Neural cell (in vitro differentiated cells): Measurements from ENCODE around the gene PASD1. TPM values are rescaled to one million over a fixed set of nuclear protein-coding genes. Genes with fewer than 3 reads are reported as not detected.

ENCODE experiments used
- H2AFZ ChIP-seq: fragments of 200-600, 300-800 bp; sonication (generic), shearing (Covaris generic); 2 replicates; pipeline ENCODE4 v1.6.0; 2014; ENCODE audit warnings: low read depth, mild to moderate bottlenecking, antibody characterized with exemption, low read length, moderate library complexity
- H3F3A ChIP-seq: fragments of 200-600 bp; shearing (Covaris generic); 2 replicates; pipeline ENCODE4 v1.6.1; 2016; ENCODE audit warnings: mild to moderate bottlenecking, moderate library complexity, mixed read lengths, antibody characterized with exemption, low read length; ENCODE audit not compliant: insufficient read depth, poor library complexity, severe bottlenecking
- H3K27ac ChIP-seq: fragments of 200-600, 300-800 bp; sonication (generic), shearing (Covaris generic); 2 replicates; pipeline ENCODE4 v1.5.1; 2014; ENCODE audit warnings: mild to moderate bottlenecking, low read length, moderate library complexity
- H3K27me3 ChIP-seq: fragments of 300-800, 200-600 bp; sonication (generic), shearing (Covaris generic); 2 replicates; pipeline ENCODE4 v1.6.0; 2014; ENCODE audit warnings: mild to moderate bottlenecking, low read depth, low read length, moderate library complexity; ENCODE audit not compliant: insufficient read depth
- H3K36me3 ChIP-seq: fragments of 300-800, 200-600 bp; sonication (generic), shearing (Covaris generic); 2 replicates; pipeline ENCODE4 v1.5.1; 2014; ENCODE audit warnings: mild to moderate bottlenecking, antibody characterized with exemption, low read length, moderate library complexity; ENCODE audit not compliant: insufficient read depth
- H3K4me2 ChIP-seq: fragments of 300-800, 200-600 bp; sonication (generic), shearing (Covaris generic); 2 replicates; pipeline ENCODE4 v1.6.0; 2014; ENCODE audit warnings: mild to moderate bottlenecking, low read length
- H3K4me3 ChIP-seq: fragments of 300-800, 200-600 bp; sonication (generic), shearing (Covaris generic); 2 replicates; pipeline ENCODE4 v1.5.1; 2014; ENCODE audit warnings: mild to moderate bottlenecking, low read length, moderate library complexity
- H3K79me2 ChIP-seq: fragments of 200-600 bp; shearing (Covaris generic); replicated peaks from 2 replicates; pipeline ENCODE4 v1.6.0; 2014; ENCODE audit warnings: mild to moderate bottlenecking, low read length, moderate library complexity; ENCODE audit not compliant: insufficient read depth
- H3K9ac ChIP-seq: fragments of 300-800, 200-600 bp; sonication (generic), shearing (Covaris generic); 2 replicates; pipeline ENCODE4 v1.6.1; 2016; ENCODE audit warnings: mild to moderate bottlenecking, low read length, mixed read lengths
- H3K9me2 ChIP-seq: fragments of 200-600 bp; shearing (Covaris generic); 2 replicates; pipeline ENCODE4 v1.6.1; 2016; ENCODE audit warnings: mild to moderate bottlenecking, low read length, mixed read lengths; ENCODE audit not compliant: insufficient read depth
- H3K9me3 ChIP-seq: fragments of 200-600, 300-800 bp; sonication (generic), shearing (Covaris generic); 2 replicates; pipeline ENCODE4 v1.6.1; 2016; ENCODE audit warnings: mild to moderate bottlenecking, mixed run types, low read length, moderate library complexity, mixed read lengths
- H4K20me1 ChIP-seq: fragments of 200-600 bp; shearing (Covaris generic); 2 replicates; pipeline ENCODE4 v1.6.1; 2016; ENCODE audit warnings: mild to moderate bottlenecking, mixed run types; ENCODE audit not compliant: insufficient read depth
- CTCF ChIP-seq: fragments of 450-650 bp; IDR thresholded peaks from 2 replicates; pipeline ENCODE4 v1.5.1; 2014; ENCODE audit warnings: antibody characterized with exemption, mild to moderate bottlenecking, moderate library complexity; ENCODE audit not compliant: poor library complexity, severe bottlenecking
- EP300 ChIP-seq: fragments of 450-650 bp; conservative IDR thresholded peaks from 2 replicates; pipeline ENCODE4 v1.6.1; 2014; ENCODE audit warnings: antibody characterized with exemption, mild to moderate bottlenecking, moderate library complexity; ENCODE audit not compliant: poor library complexity, severe bottlenecking
- EZH2 ChIP-seq: fragments of 200-600, 300-800 bp; shearing (Covaris generic), sonication (generic); IDR thresholded peaks from 2 replicates; pipeline ENCODE4 v1.6.1; 2014; ENCODE audit warnings: antibody characterized with exemption, low read length, borderline replicate concordance, mild to moderate bottlenecking; ENCODE audit not compliant: insufficient read depth, poor library complexity, severe bottlenecking
- MXI1 ChIP-seq: fragments of 450-650 bp; conservative IDR thresholded peaks from 2 replicates; pipeline ENCODE4 v1.6.1; 2014; ENCODE audit warnings: antibody characterized with exemption, mild to moderate bottlenecking; ENCODE audit not compliant: poor library complexity, severe bottlenecking
- POLR2AphosphoS5 ChIP-seq: IDR thresholded peaks from 2 replicates; pipeline ENCODE4 v1.6.1; 2012
- RAD21 ChIP-seq: fragments of 450-650 bp; conservative IDR thresholded peaks from 2 replicates; pipeline ENCODE4 v1.6.1; 2014; ENCODE audit warnings: antibody characterized with exemption, mild to moderate bottlenecking, moderate library complexity
- SMC3 ChIP-seq: fragments of 450-650 bp; conservative IDR thresholded peaks from 2 replicates; pipeline ENCODE4 v1.6.1; 2014; ENCODE audit warnings: antibody characterized with exemption, mild to moderate bottlenecking, moderate library complexity; ENCODE audit not compliant: poor library complexity
- TAF1 ChIP-seq: IDR thresholded peaks from 2 replicates; pipeline ENCODE4 v1.6.1; 2012; ENCODE audit warnings: low read depth
- polyA plus RNA-seq: library from polyadenylated mRNA; depleted of rRNA; stranded (reverse); fragments of >200 nt; gene quantifications from 2 replicates; pipeline ENCODE4 v1.2.3, GENCODE V29; 2014
- TF ChIP-seq, protein P1 (sequence below): IDR thresholded peaks from 2 replicates; pipeline ENCODE4 v1.6.1; 2012; ENCODE audit warnings: borderline replicate concordance

The PASD1 gene
- polyA plus RNA-seq, 1 donor from 2014 or later, result not detected

GRCh38 chrX:151675121-151675746 is 111.8 kb downstream of the PASD1 start:
- no peak overlapping the region for H2AFZ ChIP-seq
- no peak overlapping the region for H3K4me3 ChIP-seq
- H3K27ac ChIP-seq, result no peak overlapping the region
- TF ChIP-seq POLR2AphosphoS5 (no peak), EZH2 (no peak), RAD21 (no peak), MXI1 (no peak), EP300 (no peak), TAF1 (no peak), SMC3 (no peak), CTCF (no peak)
- TF ChIP-seq, protein P1, sequence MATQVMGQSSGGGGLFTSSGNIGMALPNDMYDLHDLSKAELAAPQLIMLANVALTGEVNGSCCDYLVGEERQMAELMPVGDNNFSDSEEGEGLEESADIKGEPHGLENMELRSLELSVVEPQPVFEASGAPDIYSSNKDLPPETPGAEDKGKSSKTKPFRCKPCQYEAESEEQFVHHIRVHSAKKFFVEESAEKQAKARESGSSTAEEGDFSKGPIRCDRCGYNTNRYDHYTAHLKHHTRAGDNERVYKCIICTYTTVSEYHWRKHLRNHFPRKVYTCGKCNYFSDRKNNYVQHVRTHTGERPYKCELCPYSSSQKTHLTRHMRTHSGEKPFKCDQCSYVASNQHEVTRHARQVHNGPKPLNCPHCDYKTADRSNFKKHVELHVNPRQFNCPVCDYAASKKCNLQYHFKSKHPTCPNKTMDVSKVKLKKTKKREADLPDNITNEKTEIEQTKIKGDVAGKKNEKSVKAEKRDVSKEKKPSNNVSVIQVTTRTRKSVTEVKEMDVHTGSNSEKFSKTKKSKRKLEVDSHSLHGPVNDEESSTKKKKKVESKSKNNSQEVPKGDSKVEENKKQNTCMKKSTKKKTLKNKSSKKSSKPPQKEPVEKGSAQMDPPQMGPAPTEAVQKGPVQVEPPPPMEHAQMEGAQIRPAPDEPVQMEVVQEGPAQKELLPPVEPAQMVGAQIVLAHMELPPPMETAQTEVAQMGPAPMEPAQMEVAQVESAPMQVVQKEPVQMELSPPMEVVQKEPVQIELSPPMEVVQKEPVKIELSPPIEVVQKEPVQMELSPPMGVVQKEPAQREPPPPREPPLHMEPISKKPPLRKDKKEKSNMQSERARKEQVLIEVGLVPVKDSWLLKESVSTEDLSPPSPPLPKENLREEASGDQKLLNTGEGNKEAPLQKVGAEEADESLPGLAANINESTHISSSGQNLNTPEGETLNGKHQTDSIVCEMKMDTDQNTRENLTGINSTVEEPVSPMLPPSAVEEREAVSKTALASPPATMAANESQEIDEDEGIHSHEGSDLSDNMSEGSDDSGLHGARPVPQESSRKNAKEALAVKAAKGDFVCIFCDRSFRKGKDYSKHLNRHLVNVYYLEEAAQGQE, result no peak
- no peaks in the 10 kb centered on the region for H4K20me1 ChIP-seq
- no peaks in the 10 kb centered on the region for H3K79me2 ChIP-seq
- no peak overlapping the region for H3K9ac ChIP-seq
- no peaks in the 10 kb centered on the region for H3F3A ChIP-seq
- H3K27me3 ChIP-seq, result no peaks in the 10 kb centered on the region
- H3K36me3 ChIP-seq, result no peaks in the 10 kb centered on the region
- H3K9me3 ChIP-seq, result no peaks in the 10 kb centered on the region
- H3K4me2 ChIP-seq, result no peak overlapping the region
- H3K9me2 ChIP-seq, result no peaks in the 10 kb centered on the region

- no peak overlapping the region for H3K4me2 ChIP-seq
- H2AFZ ChIP-seq, result no peak overlapping the region
- no peaks in the 10 kb centered on the region for H3K9me3 ChIP-seq
- no peaks in the 10 kb centered on the region for H4K20me1 ChIP-seq
- H3K9me2 ChIP-seq, result no peaks in the 10 kb centered on the region
- H3K27me3 ChIP-seq, result no peaks in the 10 kb centered on the region
- no peak overlapping the region for H3K4me3 ChIP-seq
- no peaks in the 10 kb centered on the region for H3K36me3 ChIP-seq
- H3F3A ChIP-seq, result no peaks in the 10 kb centered on the region
- H3K79me2 ChIP-seq, result no peaks in the 10 kb centered on the region
- no peak overlapping the region for H3K9ac ChIP-seq
- TF ChIP-seq POLR2AphosphoS5, result no peak
- TF ChIP-seq CTCF, result no peak
- H3K27ac ChIP-seq, result no peak overlapping the region
Measured at GRCh38 chrX:151676196-151676595, 112.7 kb downstream of the PASD1 start.
